H1 (cell line): ENCODE measurements around the gene HDAC9. TPM values are rescaled to one million over a fixed set of nuclear protein-coding genes. Genes with fewer than 3 reads are reported as not detected.

Experiments used
- NRF1 ChIP-seq: IDR thresholded peaks from 2 replicates; pipeline ENCODE4 v1.6.1; 2011; ENCODE audit warnings: mild to moderate bottlenecking, low read depth, low read length, improper control_type of control experiment
- SIN3A ChIP-seq, 2 experiments: IDR thresholded peaks in 1 of 2; conservative IDR thresholded peaks in 1 of 2; 2 replicates each; pipeline ENCODE4 v1.6.1; 2011 to 2012; ENCODE audit warnings: low read length in 2 of 2, improper control_type of control experiment in 1 of 2, low read depth in 1 of 2, mild to moderate bottlenecking in 1 of 2
- SIX5 ChIP-seq: IDR thresholded peaks from 2 replicates; pipeline ENCODE4 v1.6.1; 2011; ENCODE audit warnings: mild to moderate bottlenecking, low read depth, low read length
- TAF7 ChIP-seq: optimal IDR thresholded peaks from 2 replicates; pipeline ENCODE3; 2011; ENCODE audit warnings: low read depth, mild to moderate bottlenecking, inconsistent platforms, low read length, moderate library complexity, borderline replicate concordance
- polyA plus RNA-seq, 7 experiments: library from polyadenylated mRNA; depleted of rRNA in 3 of 7; stranded (reverse) in 5 of 7; unstranded in 2 of 7; fragments of >200 nt in 5 of 7; fragments of 200-250 nt in 2 of 7; gene quantifications; 1 replicate in 5 of 7; 2 replicates in 1 of 7; 4 replicates in 1 of 7; pipeline versions ENCODE4 v1.2.1 to v1.2.3, GENCODE V29; 2011 to 2013; ENCODE audit warnings: missing spikeins in 2 of 7, mixed read lengths in 2 of 7
- total RNA-seq: library from RNA; stranded (reverse); fragmentation: NEBNext Ultra II Directional; extraction: Animal tissue kit (Norgen Biotek cat#: 25700); gene quantifications from 2 replicates; pipeline ENCODE4 v1.2.1, GENCODE V29; 2021

Gene HDAC9
- total and polyA plus RNA-seq, 2 of the 8 experiments (the other 6 are each of a cell fraction or from before 2014, with no cell fraction given): 9.5 to 13.1 TPM

GRCh38 chr7:18552943-18553604 lies 57.5 kb downstream of the HDAC9 start (continued):
- TF ChIP-seq TAF7 (no peak), SIN3A (conservative IDR thresholded peaks at IDR 0.05 in 1 of 2, IDR thresholded peaks at IDR 0.05 in 1 of 2; ENCODE audit: low read depth in 1 of 2, low read length in 2 of 2) (no peak), SIX5 (no peak), NRF1 (no peak)
